ENCODE data around the gene TMEM120B.

- TF ChIP-seq CTCF (conservative IDR thresholded peaks at IDR 0.05; ENCODE audit: low read depth, low read length) (no peak), EZH2 (IDR thresholded peaks at IDR 0.05; ENCODE audit: low read length, unreplicated experiment) (no peak)
Observed at GRCh38 chr12:121751034-121751433, 38.5 kb downstream of the TMEM120B start.
